HepG2 (cell line): ENCODE data around the gene FSCN2. TPM values are rescaled to one million over a fixed set of nuclear protein-coding genes. Genes with fewer than 3 reads are reported as not detected.

ENCODE experiments used
- ATAC-seq: fragments of 200-7000 bp; cut with Tn5 transposase; 3 replicates; pipeline ENCODE4 v1.9.1; 2020; ENCODE audit warnings: mild to moderate bottlenecking, moderate library complexity
- BruUV-seq: library from RNA; stranded (reverse); fragments of 400-500 nt; replicated peaks from 2 replicates; lab custom pipeline; 2021; lab: Mats Ljungman, UMichigan
- CTCF ChIA-PET: fragments of 300-600 bp; formaldehyde crosslinking; extraction: SDS; loops from one replicate; lab custom pipeline; 2021; ENCODE audit warnings: low total read pairs, inconsistent platforms, low intra/inter-chr PET ratio; lab: Yijun Ruan, JAX
- POLR2A ChIA-PET: fragments of 350-600 bp; sonication (Branson Sonifier 250); formaldehyde crosslinking; loops from one replicate; lab custom pipeline; 2020; ENCODE audit warnings: antibody characterized with exemption, inconsistent platforms; lab: Yijun Ruan, JAX
- DNase-seq: peaks from one replicate; pipeline ENCODE4 v3.0.0-alpha.2; 2015; ENCODE audit warnings: low spot score
- FAIRE-seq: peaks from 3 replicates; lab custom pipeline; 2011; peaks lifted over from hg19 to GRCh38; lab: Jason Lieb, UNC
- H2AFZ ChIP-seq: one replicate; pipeline ENCODE4 v1.6.1; 2011; ENCODE audit warnings: low read length, inconsistent platforms
- H3K27ac ChIP-seq: fragments of 300-600 bp; 3 replicates; pipeline ENCODE4 v1.8.0; 2011; ENCODE audit warnings: mixed run types, mild to moderate bottlenecking, mixed read lengths, low read length, inconsistent platforms; ENCODE audit not compliant: insufficient read depth; ENCODE audit errors: extremely low read length
- H3K27me3 ChIP-seq, 2 experiments: fragments of 200-600 bp in 1 of 2; 2 replicates in 1 of 2; 3 replicates in 1 of 2; pipeline versions ENCODE4 v1.6.0 to v1.8.0; 2011; ENCODE audit warnings: low read length in 2 of 2, mild to moderate bottlenecking in 2 of 2, moderate library complexity in 2 of 2, inconsistent platforms in 1 of 2; ENCODE audit not compliant: insufficient read depth in 2 of 2, control insufficient read depth in 1 of 2
- H3K36me3 ChIP-seq, 2 experiments: fragments of 200-600 bp in 1 of 2; replicated peaks in 1 of 2; 2 replicates in 1 of 2; 3 replicates in 1 of 2; pipeline versions ENCODE4 v1.5.1 to v1.8.0; 2011; ENCODE audit warnings: low read length in 2 of 2, inconsistent platforms in 1 of 2; ENCODE audit not compliant: insufficient read depth in 2 of 2, control insufficient read depth in 1 of 2
- H3K4me1 ChIP-seq: 2 replicates; pipeline ENCODE4 v1.5.1; 2012; ENCODE audit warnings: low read length, inconsistent platforms; ENCODE audit not compliant: insufficient read depth
- H3K4me2 ChIP-seq: 2 replicates; pipeline ENCODE4 v1.6.0; 2011; ENCODE audit warnings: low read depth, low read length, inconsistent platforms
- H3K4me3 ChIP-seq, 3 experiments: fragments of 200-600 bp in 1 of 3; sonication (generic), shearing (Covaris generic) in 1 of 3; replicated peaks in 1 of 3; 2 replicates each; pipeline ENCODE4 v1.5.1; 2011 to 2016; ENCODE audit warnings: low read length in 3 of 3, inconsistent platforms in 2 of 3, low read depth in 2 of 3, mild to moderate bottlenecking in 2 of 3, control low read depth in 1 of 3, mixed read lengths in 1 of 3; ENCODE audit not compliant: insufficient read depth in 1 of 3
- H3K79me2 ChIP-seq: one replicate; pipeline ENCODE4 v1.6.1; 2011; ENCODE audit warnings: low read length, inconsistent platforms; ENCODE audit not compliant: insufficient read depth
- H3K9ac ChIP-seq: 2 replicates; pipeline ENCODE4 v1.6.0; 2011; ENCODE audit warnings: mild to moderate bottlenecking, low read depth, low read length, inconsistent platforms; ENCODE audit not compliant: insufficient read depth
- H3K9me3 ChIP-seq: 2 replicates; pipeline ENCODE4 v1.5.1; 2012; ENCODE audit warnings: mild to moderate bottlenecking, low read length
- H4K20me1 ChIP-seq: 2 replicates; pipeline ENCODE4 v1.6.0; 2011; ENCODE audit warnings: inconsistent platforms, mild to moderate bottlenecking, low read length, moderate library complexity; ENCODE audit not compliant: insufficient read depth
- HOXA5 ChIP-seq: sonication (generic); formaldehyde crosslinking; IDR thresholded peaks from 2 replicates; pipeline ENCODE4 v1.4.0; 2020; ENCODE audit warnings: missing genetic modification reagents
- MLLT10 ChIP-seq: sonication (generic); formaldehyde crosslinking; IDR thresholded peaks from 2 replicates; pipeline ENCODE4 v1.4.0; 2020; ENCODE audit warnings: missing genetic modification reagents
- SAFB2 ChIP-seq: sonication (generic); formaldehyde crosslinking; IDR thresholded peaks from 2 replicates; pipeline ENCODE4 v1.5.1; 2020; ENCODE audit warnings: missing genetic modification reagents, low read depth, mild to moderate bottlenecking, borderline replicate concordance
- SAP130 ChIP-seq: IDR thresholded peaks from 2 replicates; pipeline ENCODE4 v1.6.1; 2016; ENCODE audit warnings: low read depth
- SIN3A ChIP-seq: IDR thresholded peaks from 2 replicates; pipeline ENCODE4 v1.6.1; 2011; ENCODE audit warnings: low read depth, mild to moderate bottlenecking, control low read depth, low read length, borderline replicate concordance
- SMC3 ChIP-seq: IDR thresholded peaks from 2 replicates; pipeline ENCODE4 v1.6.1; 2011; ENCODE audit warnings: low read length, improper control_type of control experiment
- TEAD3 ChIP-seq: optimal IDR thresholded peaks from 2 replicates; pipeline ENCODE3; 2016; ENCODE audit warnings: borderline replicate concordance
- ZMYM3 ChIP-seq: sonication (generic); formaldehyde crosslinking; IDR thresholded peaks from 2 replicates; pipeline ENCODE4 v1.5.1; 2020; ENCODE audit warnings: mild to moderate bottlenecking, missing genetic modification reagents
- ZNF280D ChIP-seq: sonication (generic); formaldehyde crosslinking; IDR thresholded peaks from 2 replicates; pipeline ENCODE4 v1.5.1; 2020; ENCODE audit warnings: mild to moderate bottlenecking, missing genetic modification reagents
- ZNF292 ChIP-seq: sonication (generic); formaldehyde crosslinking; IDR thresholded peaks from 2 replicates; pipeline ENCODE4 v1.8.1; 2022; ENCODE audit warnings: mild to moderate bottlenecking, low read depth, missing genetic modification reagents, borderline replicate concordance
- ZNF414 ChIP-seq: sonication (generic); formaldehyde crosslinking; IDR thresholded peaks from 2 replicates; pipeline ENCODE4 v1.5.0; 2020; ENCODE audit warnings: missing genetic modification reagents
- ZNF768 ChIP-seq: sonication (generic); formaldehyde crosslinking; IDR thresholded peaks from 2 replicates; pipeline ENCODE4 v1.4.0; 2020; ENCODE audit warnings: missing genetic modification reagents
- ZXDC ChIP-seq: sonication (generic); formaldehyde crosslinking; IDR thresholded peaks from 2 replicates; pipeline ENCODE4 v1.5.0; 2020; ENCODE audit warnings: mild to moderate bottlenecking, missing genetic modification reagents
- WGBS: methylation state at CpG from one replicate; pipeline ENCODE4 v1.1.6; 2017; ENCODE audit warnings: low lambda C conversion rate; 5-methylcytosine and 5-hydroxymethylcytosine counted together
- in situ Hi-C: cut with HindIII; loops from 2 replicates; pipeline ENCODE4 v1.10.0; 2017; ENCODE audit warnings: low pct_unique_long_range_greater_than_20kb; ENCODE audit not compliant: extremely low pct_ligation_motif_present
- intact Hi-C: fragments of 100-400 bp; cut with micrococcal nuclease; formaldehyde crosslinking; loops from one replicate; pipeline ENCODE4 v1.10.0; 2022; ENCODE audit not compliant: unreplicated experiment
- polyA plus RNA-seq, 8 experiments: library from polyadenylated mRNA; depleted of rRNA in 3 of 8; stranded (reverse) in 7 of 8; unstranded in 1 of 8; fragments of >200 nt; fragmentation: Illumina TruSeq in 4 of 8; extraction: Trizol in 4 of 8; gene quantifications; 2 replicates each; pipeline versions ENCODE4 v1.2.1 to v1.2.3, GENCODE V29; 2011 to 2016; ENCODE audit warnings: low read depth in 4 of 8, missing spikeins in 1 of 8, mixed read lengths in 1 of 8; ENCODE audit not compliant: insufficient read depth in 1 of 8
- total RNA-seq, 5 experiments: library from RNA; depleted of rRNA; stranded (reverse); fragments of >200 nt; fragmentation: Illumina TruSeq; extraction: Trizol; gene quantifications; 2 replicates each; pipeline ENCODE4 v1.2.3, GENCODE V29; 2016; ENCODE audit warnings: low read depth in 1 of 5
- TF ChIP-seq, protein P1 (sequence below): sonication (generic); formaldehyde crosslinking; IDR thresholded peaks from 2 replicates; pipeline ENCODE4 v1.5.1; 2020; ENCODE audit warnings: mild to moderate bottlenecking, moderate library complexity, missing genetic modification reagents

FSCN2 gene
- total and polyA plus RNA-seq, 2 of the 13 experiments (the other 11 are each of a cell fraction or from before 2014, with no cell fraction given): 0.09 TPM; not detected in 1

DNA sequence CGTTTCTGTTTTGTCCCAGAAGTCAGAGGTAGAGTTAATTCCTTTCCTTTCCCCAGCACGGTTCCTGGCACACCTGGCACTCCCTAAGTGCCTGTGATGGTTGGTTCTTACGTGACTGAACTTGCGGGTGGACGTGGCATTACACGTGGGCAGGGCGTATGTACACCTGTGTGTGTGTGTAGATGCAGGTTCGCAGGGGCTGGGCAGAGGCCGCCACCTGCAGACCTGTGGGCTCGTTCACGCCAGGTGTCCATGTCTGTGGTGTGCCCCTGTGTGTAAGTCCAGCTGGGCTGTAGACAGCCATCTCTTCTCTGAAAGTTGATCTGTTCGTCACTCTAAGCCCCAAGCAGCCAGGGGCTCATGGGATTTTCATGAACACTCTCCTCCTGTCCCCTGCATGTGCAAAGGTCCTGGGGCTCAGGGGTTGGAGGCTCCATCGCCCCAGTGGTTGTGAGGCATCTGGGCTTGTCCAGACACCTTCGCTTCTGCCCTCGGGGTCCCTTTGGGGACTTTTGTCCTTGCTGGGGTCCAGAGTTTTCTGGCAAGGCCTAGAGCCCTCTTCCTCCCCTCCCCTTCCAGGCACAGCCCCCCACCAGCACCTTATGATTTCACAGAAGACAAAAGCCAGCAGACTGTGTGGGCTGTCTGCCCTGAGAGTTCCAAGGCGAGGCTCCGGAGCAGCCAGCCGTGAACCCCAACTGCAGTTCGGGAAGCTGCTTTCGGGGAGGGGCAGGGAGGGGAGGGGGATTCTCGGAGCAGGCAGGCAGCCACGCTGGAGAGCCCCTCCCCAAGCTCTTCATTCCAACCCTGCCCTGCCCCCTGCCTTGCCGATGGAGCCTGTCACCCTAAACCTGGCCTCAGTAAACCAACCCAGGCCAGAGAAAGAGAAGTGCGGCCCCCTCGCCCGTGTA is 5.4 kb upstream of the FSCN2 start:
- Histone ChIP-seq H3K79me2 (no peaks in the 10 kb centered on the region), H3K9ac (no peak overlapping the region), H3K27me3 (peaks cover 10 to 69% of the 10 kb centered on the region in 2 experiments), H3K4me1 (peaks cover 36% of the 10 kb centered on the region), H3K9me3 (no peaks in the 10 kb centered on the region), H3K4me2 (peak overlapping the region; percentile 41), H3K4me3 (no peak overlapping the region; a peak in 1 of 6 replicates), H3K36me3 (no peaks in the 10 kb centered on the region), H4K20me1 (no peaks in the 10 kb centered on the region), H3K27ac (no peak overlapping the region), H2AFZ (no peak overlapping the region)
- BruUV-seq: no TSS peak
- FAIRE-seq (peak; percentile 81), DNase-seq (peak; percentile 77), ATAC-seq (peak; percentile 55)
- in situ Hi-C loops: no loop called here
- ChIA-PET POLR2A (interaction anchor here (1.0 to 2.6 kb wide), 4 partner anchors 10 to 231 kb away, joined by 3 to 21 read pairs (median 4); partner anchors contain the start of gene ACTG1), CTCF (interaction anchor here (1.0 kb wide), 1 partner anchor 269 kb away, joined by 3 read pairs; no protein-coding TSS in a partner anchor)
- WGBS: 56% methylated on average over 22 of the region's 26 CpGs
- intact Hi-C loops: loop anchor here (2.0 kb wide), 1 partner anchor 270 kb away; no protein-coding TSS in a partner anchor
- TF ChIP-seq ZNF768 (CRISPR knock-in tag): 0 out of 2 replicates have a peak, but pooled peaks have one; percentile 1
- TF ChIP-seq TEAD3: peak; percentile 82
- TF ChIP-seq ZNF280D (CRISPR knock-in tag): 0 out of 2 replicates have a peak, but pooled peaks have one; percentile 49
- peak; percentile 40; the same call in 1 of the 2 replicates for TF ChIP-seq SAP130 (CRISPR knock-in tag)
- TF ChIP-seq SAFB2 (CRISPR knock-in tag): peak; percentile 50; the same call in 1 of the 2 replicates
- TF ChIP-seq SIN3A: peak; percentile 39; the same call in 1 of the 2 replicates
- no peak for TF ChIP-seq MLLT10 (CRISPR knock-in tag)
- TF ChIP-seq ZNF414 (CRISPR knock-in tag): no peak
- TF ChIP-seq SMC3: peak; percentile 61; the same call in 1 of the 2 replicates
- TF ChIP-seq ZXDC (CRISPR knock-in tag): no peak
- TF ChIP-seq HOXA5 (CRISPR knock-in tag): no peak
- TF ChIP-seq ZNF292 (CRISPR knock-in tag): 0 out of 2 replicates have a peak, but pooled peaks have one; percentile 36
- TF ChIP-seq, protein P1, sequence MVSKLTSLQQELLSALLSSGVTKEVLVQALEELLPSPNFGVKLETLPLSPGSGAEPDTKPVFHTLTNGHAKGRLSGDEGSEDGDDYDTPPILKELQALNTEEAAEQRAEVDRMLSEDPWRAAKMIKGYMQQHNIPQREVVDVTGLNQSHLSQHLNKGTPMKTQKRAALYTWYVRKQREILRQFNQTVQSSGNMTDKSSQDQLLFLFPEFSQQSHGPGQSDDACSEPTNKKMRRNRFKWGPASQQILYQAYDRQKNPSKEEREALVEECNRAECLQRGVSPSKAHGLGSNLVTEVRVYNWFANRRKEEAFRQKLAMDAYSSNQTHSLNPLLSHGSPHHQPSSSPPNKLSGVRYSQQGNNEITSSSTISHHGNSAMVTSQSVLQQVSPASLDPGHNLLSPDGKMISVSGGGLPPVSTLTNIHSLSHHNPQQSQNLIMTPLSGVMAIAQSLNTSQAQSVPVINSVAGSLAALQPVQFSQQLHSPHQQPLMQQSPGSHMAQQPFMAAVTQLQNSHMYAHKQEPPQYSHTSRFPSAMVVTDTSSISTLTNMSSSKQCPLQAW (CRISPR knock-in tag): peak; percentile 56; the same call in 1 of the 2 replicates
- TF ChIP-seq ZMYM3 (CRISPR knock-in tag): peak; percentile 48
